HG03520 (cell line): ENCODE measurements around the gene OR10H4.
"Not testable (repeated sequence)": the region's sequence is repeated elsewhere in the genome, so short reads cannot be mapped to it uniquely, and the experiment has no call there.

Experiments
- ATAC-seq: cut with Tn5 transposase; IDR thresholded peaks from one replicate; pipeline ENCODE4 v1.9.1; 2021; ENCODE audit warnings: mild to moderate bottlenecking, moderate library complexity; ENCODE audit not compliant: unreplicated experiment

Gene OR10H4, protein sequence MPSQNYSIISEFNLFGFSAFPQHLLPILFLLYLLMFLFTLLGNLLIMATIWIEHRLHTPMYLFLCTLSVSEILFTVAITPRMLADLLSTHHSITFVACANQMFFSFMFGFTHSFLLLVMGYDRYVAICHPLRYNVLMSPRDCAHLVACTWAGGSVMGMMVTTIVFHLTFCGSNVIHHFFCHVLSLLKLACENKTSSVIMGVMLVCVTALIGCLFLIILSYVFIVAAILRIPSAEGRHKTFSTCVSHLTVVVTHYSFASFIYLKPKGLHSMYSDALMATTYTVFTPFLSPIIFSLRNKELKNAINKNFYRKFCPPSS

DNA sequence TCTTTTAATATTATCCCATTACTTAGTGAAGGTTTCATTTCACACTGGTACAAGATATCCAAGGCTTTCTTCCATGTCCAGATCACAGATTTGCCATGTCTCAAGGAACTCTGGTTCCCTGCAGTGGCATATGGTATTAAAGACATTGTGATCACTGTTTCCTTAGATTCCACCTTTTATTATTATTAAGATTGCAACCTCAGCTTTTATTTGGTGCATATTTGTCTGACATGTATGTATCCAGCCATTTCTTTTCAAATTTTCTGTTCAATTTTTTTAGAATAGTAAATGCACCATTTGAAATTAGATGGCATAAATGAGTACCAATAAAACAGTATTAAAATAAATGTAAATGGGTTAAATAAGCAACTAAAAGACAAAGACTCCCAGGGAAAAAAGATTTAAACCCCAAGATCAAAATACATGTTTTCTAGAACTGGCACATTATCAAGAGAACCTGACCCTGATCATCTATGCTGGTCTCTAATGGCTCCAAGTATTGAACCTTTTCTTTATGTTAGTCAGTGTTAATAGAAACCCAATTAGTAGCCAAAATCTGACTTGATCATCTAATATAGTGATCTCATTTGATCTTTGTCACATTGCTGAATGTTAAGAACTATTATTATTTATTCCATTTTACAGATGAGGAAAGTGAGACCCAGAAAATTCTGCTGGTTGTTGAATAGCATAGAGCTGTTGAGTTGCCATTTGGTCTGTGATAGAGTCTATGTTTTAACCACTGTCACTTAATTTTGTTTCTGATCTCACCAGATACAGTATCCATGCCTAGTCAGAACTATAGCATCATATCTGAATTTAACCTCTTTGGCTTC lies at the start of gene OR10H4:
Gene OR10H4 (plus strand): TSS at position 786 of the 836 bp plus-strand sequence. CDS start 0 bp downstream, at position 786.
- no peak for ATAC-seq

GRCh38 chr19:15899561-15899960 lies 49.2 kb upstream of the OR10H4 start:
- ATAC-seq = not testable (repeated sequence)

- ATAC-seq = not testable (repeated sequence)
These were observed 48.8 kb upstream of the OR10H4 start for GRCh38 chr19:15900032-15900431.

DNA sequence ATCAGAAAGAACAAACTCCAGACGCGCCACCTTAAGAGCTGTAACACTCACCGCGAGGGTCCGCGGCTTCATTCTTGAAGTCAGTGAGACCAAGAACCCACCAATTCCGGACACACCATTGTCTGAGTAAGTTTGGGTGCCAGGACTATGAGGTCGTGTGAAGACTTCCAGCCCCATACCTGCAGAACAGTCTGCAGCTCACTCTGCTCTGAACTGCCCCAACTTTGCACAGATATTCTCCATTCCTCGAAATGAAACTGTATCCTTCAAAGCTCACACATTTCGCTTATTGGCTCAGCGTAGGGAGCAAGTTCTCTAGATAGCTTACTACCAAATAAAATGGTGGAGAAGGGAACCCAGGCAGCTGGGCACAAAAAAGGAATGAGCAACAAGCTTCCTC lies 48.3 kb upstream of the OR10H4 start:
- no peak for ATAC-seq

GRCh38 chr19:15902254-15902653 lies 46.6 kb upstream of the OR10H4 start:
- no peak for ATAC-seq

DNA sequence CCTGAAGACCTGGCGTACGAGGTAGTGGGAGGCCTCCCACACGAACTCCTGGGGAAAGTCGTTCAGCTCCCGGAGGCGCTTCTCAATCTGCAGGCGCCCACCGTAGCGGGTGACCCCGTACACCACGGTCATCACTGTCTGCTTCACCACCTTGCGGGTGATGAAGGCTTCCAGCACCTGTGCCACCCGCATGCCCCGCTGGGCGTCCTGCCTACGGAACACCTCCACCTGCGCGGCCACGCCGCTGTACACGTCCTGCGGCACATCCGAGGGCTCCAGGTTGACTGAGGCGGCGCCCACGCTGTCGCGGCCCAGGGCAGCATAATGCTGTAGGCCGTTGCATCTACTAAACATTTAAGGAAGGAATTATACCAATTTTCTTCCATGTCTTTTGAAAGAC lies 45.9 kb upstream of the OR10H4 start:
- ATAC-seq = not testable (repeated sequence)

DNA sequence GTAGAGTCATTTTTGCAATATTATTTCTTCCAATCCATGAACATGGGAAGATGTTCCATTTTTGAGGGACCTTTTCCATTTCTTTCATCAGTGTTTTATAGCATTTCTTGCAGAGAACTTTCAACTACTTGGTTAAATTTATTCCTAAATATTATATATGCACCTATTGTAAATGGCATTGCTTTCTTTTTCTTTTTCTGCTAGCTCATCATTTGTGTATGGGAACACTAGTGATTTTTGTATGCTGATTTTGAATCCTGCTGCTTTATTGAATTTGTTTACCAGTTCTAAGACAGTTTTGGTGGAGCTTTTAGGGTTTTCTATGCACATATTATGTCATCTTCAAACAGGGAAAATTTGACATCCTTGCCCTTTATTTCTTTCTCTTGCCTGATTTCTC lies 43.8 kb upstream of the OR10H4 start:
- ATAC-seq = no peak

DNA sequence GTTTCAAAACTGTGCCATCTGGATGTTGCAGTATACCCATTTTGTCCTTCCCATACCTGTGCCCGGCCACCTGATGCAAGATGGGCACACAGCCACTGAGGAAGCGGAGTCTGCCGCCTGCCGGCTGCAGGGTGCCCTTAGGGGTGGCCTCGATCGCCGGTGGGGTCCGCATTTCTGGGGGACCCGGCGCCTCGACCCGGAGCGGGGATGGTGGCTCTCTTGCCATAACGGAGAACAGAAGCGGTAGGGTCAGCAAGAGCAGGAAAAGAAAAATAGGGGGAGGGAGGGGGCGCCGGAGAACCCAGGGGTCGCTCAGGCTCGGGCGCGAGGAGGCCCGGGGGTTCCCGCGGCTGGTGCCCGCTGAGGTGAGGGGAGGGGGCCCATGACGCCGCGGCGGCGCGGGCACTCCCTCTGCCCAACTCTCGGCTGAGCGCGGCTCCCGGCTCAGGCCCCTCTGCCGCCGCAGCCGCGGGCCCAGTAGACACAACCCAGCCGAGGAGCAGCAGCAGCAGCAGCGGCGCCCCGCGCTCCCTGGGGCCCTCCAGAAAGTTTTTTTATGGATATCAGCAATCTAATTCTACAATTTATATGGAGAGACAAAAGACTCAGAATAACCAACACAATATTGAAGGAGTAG lies 37.1 kb upstream of the OR10H4 start:
- ATAC-seq = no peak

DNA sequence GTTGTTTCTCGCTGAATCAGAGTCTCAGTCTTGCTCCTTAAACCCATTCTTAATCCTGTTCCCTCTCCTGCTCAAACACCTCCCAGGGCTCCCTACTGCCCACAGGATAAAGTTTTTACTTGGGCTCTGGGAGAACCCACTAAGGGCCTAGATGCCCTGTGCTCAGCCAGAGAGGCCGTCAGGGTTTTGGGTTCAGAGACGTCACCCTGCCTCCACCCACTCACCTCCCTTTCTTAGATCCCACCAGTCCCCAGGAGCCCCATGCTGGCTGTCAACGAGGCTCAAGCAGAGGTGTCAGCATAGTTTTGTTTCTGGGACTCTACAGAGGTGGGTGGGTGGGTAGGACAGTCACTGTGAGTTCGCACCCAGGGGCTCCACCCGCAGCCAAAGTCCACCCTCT lies 35.4 kb upstream of the OR10H4 start:
- ATAC-seq = no peak

DNA sequence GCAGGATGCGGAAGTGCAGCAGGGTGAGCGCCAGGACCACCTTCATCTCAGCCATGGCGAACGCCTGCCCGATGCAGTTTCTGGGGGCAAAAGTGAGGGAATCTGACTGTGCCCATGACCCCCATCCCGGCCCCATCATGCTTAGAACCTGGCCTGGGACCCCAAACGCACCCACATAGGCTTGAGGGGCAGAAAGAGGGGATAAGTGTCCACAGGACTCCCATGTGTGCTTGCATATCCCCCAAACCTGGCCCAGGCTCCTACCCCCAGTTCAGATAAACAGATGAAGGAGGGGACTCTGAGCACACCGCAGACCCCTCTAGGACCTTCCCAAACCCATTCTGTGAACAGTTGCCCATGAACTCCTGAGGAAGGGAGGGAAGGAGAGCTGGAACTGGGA lies 35.0 kb upstream of the OR10H4 start:
- no peak for ATAC-seq

DNA sequence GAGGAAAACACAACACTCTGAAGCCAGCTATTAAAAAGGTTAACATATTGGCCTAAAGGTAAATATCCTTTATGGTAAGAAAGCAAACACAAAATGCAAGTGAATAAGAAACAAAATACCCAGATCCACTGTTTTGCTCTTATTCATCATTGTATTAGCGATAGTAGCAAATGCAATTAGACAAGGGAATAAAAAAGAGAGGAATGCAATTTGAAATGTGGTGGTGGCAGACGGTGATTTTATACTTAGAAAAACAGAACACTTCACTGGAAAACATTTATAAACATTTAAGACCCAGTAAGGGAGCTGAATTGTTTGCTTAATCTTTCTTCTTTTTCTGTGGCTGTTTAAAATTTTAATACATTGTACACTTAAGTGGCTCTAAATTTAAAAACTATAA lies 33.7 kb upstream of the OR10H4 start:
- no peak for ATAC-seq

DNA sequence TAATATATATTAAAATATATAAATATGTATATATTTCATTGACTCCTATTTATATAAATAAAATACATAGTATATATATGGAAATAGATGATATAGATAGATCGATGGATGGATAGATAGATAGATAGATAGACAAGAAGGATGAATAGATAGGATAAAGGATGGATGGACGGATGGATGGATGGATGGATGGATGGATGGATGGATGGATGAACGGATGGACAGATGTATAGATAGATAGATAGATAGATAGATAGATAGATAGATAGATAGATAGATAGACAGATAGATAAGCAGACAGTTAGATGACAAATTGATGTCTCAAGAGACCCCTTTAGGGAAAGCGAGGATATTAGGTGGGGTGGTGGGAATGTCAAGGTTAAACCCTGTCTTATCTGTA lies 29.6 kb upstream of the OR10H4 start:
- ATAC-seq = no peak

DNA sequence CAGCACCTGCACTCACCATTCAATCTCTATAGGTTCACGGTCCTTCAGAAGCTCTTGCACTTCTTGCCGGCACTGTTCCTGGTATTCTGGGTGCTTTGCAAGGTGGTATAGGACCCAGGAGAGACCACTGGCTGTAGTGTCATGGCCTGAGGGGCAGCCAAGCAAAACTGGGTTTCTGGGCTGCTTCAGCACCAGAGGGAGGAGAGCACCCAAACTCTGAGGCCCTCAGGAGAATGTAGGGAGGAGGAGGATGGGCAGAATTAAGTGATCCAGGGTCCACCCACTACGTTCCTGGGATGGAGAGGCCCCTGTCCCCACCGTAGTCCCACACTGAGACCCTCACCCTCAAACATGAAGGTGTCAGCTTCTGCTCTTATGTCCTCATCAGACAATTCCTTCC lies 26.8 kb upstream of the OR10H4 start:
- ATAC-seq = no peak

DNA sequence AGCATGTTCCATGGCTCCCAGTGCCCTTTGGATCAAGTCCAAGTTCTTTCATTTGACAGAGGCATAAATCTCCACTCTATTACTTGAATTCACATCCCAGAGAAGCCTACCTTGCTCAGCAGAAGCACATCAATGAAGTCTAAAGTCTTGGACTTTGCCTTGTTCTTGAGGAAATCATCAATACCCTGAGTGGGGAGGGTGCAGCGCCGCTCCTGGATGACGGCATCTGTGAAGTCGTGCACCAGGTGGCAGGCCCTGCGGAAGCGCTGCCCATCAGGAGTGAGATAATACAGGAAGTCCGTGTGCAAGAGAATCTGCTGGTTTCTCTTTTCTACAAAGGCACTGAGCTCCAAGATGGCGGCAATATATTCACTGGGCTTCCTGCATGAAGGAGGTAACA lies 25.1 kb upstream of the OR10H4 start:
- no peak for ATAC-seq

DNA sequence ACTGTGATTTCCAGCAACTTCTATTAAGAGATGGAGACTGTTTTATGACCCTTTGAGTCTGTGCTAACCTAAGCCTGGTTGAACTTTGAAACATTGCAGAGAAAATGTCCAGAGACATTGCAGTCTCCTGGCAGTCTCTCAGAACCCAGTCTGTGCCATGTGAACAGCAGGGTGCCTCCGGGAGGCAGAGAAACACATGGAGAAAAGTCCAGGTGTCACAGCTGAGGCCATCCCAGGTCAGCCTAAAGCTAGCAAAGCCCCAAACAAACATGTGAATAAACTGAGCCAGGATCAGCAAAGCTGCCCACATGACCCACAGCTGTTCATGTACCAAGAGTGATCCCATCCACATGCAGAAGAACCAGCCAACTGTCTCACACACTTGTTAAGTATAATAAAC lies 22.3 kb upstream of the OR10H4 start:
- no peak for ATAC-seq

- no peak for ATAC-seq
These were observed 20.5 kb upstream of the OR10H4 start for GRCh38 chr19:15928321-15928720.

DNA sequence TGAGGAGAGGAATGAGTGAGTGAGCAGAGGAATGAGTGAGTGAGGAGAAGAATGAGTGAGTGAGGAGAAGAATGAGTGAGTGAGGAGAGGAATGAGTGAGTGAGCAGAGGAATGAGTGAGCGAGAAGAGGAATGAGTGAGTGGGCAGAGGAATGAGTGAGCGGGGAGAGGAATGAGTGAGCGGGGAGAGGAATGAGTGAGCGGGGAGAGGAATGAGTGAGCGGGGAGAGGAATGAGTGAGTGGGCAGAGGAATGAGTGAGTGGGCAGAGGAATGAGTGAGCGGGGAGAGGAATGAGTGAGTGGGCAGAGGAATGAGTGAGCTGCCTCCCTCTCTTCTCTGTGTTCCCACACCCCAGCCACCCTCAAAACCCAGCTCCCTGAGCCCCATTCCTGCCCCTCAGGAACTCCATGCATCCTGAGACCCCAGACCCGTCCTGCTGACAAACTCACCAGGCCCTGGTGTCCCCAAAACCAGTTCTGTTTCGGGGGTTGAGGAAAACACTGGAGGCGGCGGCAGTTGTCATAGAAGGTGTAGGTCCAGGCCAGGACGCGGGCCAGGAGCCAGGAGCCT lies 15.0 kb upstream of the OR10H4 start:
- not testable (repeated sequence) for ATAC-seq

DNA sequence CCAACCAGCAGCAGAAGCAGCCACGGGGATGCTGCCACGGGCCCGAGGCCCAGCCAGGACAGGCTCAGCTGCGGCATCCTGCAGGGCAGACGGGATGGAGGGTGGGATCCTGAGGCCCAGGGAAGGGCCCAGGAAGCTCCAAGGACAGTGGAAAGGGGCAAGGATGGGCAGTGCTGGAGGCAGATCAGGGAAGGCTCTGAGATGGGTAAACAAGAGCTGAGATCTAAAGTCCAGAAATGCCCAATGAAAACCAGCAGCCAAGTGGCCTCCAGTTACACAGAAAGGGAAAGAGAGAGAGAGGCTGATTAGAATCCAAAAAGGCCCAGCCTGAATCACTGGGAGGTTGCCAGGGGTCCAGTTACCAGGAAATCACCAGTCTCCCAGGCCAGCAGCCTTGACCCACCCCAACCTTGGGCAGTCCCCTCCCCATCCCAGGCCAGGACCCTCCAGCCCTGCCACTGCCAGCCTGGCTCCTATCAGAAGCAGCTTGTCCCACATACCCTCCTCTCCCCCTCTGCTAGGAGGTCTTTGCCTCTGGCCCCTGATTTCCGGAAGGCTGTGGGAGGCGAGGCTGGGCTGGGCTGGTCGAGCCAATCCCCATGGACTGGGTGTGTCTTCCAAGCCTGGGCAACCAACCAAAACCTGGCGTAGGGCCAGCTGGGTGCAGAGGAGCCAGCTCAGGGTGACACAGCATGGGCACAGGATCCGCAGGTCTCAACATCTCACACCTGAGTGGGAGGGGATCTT lies 14.3 kb upstream of the OR10H4 start, which contains the start of gene CYP4F11:
Gene CYP4F11 (minus strand): TSS at position 198 of the 747 bp plus-strand sequence. CDS start 121 bp downstream, at position 77.
- ATAC-seq = no peak

GRCh38 chr19:15935167-15935702 lies 13.6 kb upstream of the OR10H4 start:
- no peak for ATAC-seq

DNA sequence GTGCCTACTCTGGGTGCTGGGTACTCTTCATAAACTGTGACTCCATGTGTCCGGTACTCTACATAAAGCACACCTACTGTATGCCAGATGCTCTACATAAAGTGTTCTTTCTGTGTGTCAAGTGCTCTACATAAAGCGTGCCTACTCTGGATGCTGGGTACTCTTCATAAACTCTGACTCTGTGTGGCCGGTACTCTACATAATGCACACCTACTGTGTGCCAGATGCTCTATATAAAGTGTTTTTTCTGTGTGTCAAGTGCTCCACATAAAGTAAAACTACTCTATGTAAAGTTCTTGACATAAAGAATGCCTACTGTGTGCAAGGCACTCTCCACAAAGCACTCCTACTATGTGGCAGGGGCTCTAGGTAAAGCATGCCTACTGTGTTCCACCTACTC lies 12.6 kb upstream of the OR10H4 start:
- no peak for ATAC-seq
